Adipose tissue (tissue), 3 donors: ENCODE results near the gene PPP6R1. TPM values are rescaled to one million over a fixed set of nuclear protein-coding genes. Genes with fewer than 3 reads are reported as not detected.
"Not testable (repeated sequence)": the region's sequence is repeated elsewhere in the genome, so short reads cannot be mapped to it uniquely, and the experiment has no call there.

ENCODE experiments used
- H3K27ac ChIP-seq: one replicate; pipeline ENCODE4 v1.5.1; 2013; ENCODE audit warnings: low read depth, low read length
- WGBS, 3 donors: extraction: QIAGEN DNeasy Blood & Tissue Kit; methylation state at CpG; one replicate each; pipeline ENCODE4 v1.1.7; 2013; 5-methylcytosine and 5-hydroxymethylcytosine counted together
- polyA plus RNA-seq, 3 donors: library from polyadenylated mRNA; stranded (reverse); fragments of 200-250 nt; gene quantifications; one replicate each; pipeline ENCODE4 v1.2.3, GENCODE V29; 2013
- donor health status: healthy with polysubstance abuse.
- donor health status: Bipolar disorder and iron deficiency.
- donor health status: healthy.

The PPP6R1 gene
- polyA plus RNA-seq, 3 donors: 12.9 to 31.3 (median 27.6) TPM

DNA sequence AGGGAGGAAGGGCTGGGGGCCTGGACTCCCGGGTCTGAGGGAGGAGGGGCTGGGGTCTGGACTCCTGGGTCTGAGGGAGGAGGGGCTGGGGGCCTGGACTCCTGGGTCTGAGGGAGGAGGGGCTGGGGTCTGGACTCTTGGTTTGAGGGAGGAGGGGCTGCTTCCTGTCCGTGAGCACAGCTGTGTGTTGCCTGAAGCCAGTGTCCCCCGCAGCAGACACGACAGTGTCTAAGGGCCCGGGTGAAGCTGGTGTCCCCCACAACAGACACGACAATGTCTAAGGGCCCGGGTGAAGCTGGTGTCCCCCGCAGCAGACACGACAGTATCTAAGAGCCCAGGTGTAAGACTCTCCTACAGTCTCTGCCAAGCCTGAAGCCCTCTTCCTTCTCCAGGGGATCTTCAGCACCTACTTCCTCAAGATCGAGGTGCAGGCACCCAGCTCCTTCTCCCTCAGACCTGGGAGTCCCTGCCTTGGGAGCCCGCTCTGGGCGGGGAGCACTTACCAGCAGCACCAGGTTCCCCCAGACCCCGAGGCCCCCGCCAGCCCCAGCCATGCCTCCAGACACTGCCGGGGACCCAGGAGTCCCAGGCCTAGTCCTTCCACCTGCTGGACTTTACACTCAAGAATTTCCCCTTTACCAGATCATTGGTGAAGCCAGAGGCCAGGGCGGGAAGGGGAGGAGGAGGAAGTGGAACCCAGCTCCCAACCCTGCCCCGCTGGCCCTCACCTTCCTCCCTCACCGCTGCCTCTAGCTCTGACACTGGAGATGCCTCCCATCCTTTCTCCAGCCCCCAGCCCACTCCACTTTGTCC, 49.7 kb downstream of the PPP6R1 start, which contains the start of gene PTPRH:
Gene PTPRH (minus strand): TSS at position 622 of the 813 bp plus-strand sequence. CDS start 68 bp downstream, at position 554.
- WGBS, 3 donors: 52 to 59% (median 57%) methylated on average over 17 of the region's 18 CpGs
- H3K27ac ChIP-seq: no peak within 1 kb of the TSS

DNA sequence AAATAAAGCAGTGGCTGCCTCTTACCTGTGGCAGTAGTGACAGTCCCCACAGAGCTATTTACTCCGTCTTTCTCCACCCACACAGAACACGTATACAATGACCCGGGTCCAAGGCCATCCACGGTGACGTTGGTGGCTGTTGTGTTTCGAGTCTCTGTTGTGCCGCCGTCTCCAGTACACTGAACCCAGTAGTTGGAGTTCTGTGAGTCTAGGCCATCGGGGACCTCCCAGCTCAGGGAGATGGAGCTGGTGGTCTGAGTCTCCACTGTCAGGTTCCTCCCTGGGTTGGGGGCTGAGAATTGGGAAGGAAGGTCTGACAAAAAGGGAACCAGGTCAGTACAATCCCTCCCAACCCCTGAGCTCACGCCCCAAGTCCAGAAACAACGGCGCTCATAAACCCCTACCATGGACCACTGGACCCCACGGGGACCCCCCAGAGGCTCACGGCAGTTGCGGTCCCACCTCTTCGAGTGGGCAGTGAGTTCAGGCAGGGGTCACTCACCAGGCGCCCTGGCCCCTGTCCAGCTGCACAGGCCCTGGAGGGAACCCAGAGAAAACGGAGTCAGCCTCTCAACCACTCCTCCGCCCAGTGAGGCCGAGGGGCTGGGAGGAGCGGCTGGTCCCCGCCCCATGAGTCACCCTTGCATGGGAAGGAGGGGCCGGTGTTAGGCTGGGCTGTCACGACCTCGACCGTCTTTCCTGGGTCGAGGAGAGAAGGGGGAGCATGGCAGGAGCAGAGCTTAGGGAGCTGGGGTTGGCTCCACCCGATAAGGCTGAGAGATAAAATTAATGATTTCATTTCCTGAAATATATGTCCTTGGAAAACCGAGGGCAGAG, 51.9 kb downstream of the PPP6R1 start:
- H3K27ac ChIP-seq: no peak overlapping the region
- 15 to 32% (median 20%) methylated on average over 29 of the region's 29 CpGs for WGBS, 3 donors

DNA sequence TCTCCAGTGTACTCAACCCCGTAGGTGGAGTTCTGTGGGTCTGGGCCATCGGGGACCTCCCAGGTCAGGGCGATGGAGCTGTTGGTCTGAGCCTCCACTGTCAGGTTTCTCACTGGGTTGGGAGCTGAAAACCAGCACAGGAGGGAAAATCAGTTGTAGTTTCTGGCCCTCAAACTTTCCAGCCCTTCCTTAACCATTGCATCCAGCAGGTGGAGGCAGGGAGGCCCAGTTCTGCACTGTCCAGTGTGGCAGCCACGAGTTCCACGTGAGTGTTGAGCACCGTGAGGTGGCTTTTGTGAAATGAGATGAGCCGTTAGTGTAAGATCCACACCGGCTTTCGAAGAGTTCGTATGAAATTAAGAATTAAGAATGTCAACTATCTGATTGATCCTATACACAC, 56.6 kb downstream of the PPP6R1 start:
- H3K27ac ChIP-seq: not testable (repeated sequence)
- WGBS, 3 donors: 65 to 75% (median 65%) methylated on average over 10 of the region's 10 CpGs

DNA sequence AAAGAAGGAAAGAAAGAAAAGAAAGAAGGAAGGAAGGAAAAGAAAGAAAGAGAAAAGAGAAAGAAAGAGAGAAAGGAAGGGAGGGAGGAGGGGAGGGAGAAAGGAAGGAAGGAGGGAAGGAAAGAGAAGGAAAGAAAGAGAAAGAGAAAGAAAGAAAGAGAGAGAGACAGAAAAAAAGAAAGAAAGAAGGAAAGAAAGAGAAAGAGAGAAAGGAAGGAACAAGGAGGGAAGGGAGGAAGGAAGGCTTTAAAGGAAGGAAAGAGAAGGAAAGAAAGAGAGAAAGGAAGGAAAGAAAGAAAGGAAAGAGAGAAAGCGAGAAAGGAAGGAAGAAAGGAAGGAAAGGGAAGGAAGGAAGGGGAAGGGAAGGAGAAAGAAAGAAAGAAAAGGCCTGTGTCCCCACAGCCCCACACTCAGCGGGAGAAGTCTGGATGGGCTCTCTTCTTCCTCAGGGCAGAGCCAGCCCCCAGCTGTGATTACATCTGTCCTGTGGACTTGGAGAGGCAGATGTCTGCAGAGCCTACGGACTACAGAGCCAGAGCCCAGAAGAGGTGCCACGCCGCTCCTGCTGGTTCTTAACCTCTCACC, 59.1 kb downstream of the PPP6R1 start:
- 54 to 75% (median 63%) methylated on average over 5 of the region's 5 CpGs for WGBS, 3 donors

DNA sequence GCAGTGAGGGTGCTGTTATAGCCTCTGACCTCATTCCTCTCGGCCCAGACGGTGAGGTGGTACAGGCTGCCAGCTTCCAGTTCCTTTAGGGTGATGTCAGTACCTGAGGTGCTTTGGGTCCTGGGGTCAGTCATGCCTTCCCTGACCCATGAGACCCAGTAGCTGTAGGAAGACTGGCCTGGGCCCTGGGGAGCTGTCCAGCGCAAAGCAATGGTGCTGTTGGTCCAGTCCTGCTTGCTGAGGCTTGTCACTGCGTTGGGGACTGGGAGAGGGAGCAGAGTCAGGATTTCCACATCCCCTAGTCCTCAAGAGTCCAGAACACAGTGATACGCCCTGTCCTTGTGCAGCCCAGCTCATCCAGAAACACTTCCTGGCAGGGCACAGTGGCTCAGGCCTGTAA, 60.2 kb downstream of the PPP6R1 start:
- no peak overlapping the region for H3K27ac ChIP-seq
- WGBS, 3 donors: 56 to 75% (median 60%) methylated on average over 5 of the region's 5 CpGs

More for the DNA sequence above, 59.1 kb downstream of the PPP6R1 start:
- H3K27ac ChIP-seq: no peak overlapping the region

DNA sequence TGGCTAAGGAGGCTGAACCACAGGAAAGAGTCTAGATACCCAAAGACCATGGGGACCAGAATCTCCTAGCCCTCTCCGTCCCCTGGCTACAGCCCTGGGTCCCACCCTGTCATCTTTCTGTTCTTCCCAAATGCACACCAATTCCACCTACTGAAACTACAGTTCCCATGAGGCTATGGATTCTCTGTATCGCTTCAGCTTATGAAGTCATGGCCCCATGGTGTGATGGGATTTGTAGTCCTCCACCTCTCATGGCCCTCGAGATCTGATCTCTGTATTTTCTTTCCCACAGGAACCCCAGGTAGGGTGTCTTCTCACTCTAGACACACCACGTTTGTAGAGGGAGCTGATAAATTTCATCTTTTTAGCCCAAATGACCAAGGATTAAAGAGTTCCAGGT, 61.3 kb downstream of the PPP6R1 start:
- WGBS, 3 donors: 64 to 76% (median 64%) methylated on average over 4 of the region's 4 CpGs
- no peak overlapping the region for H3K27ac ChIP-seq

DNA sequence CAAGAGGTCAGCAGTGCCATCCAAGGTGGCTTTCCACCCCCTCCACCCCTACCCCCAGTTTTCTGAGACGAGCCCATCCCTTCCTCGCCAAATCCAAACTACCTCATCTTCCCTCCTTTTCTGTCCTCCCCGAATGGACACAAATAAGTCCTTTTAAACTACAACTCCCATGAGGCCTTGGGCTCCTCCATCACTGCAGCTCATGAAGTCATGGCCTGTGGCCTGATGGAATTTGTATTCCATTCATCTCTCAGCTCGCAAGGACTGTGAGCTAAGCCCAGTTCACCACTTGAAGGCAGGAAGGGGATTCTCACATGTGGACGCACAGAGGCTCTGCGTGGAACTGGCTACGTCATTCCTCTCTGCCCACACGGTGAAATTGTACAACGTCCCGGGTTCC, 62.0 kb downstream of the PPP6R1 start:
- 84 to 90% (median 85%) methylated on average over 10 of the region's 10 CpGs for WGBS, 3 donors
- no peak overlapping the region for H3K27ac ChIP-seq

DNA sequence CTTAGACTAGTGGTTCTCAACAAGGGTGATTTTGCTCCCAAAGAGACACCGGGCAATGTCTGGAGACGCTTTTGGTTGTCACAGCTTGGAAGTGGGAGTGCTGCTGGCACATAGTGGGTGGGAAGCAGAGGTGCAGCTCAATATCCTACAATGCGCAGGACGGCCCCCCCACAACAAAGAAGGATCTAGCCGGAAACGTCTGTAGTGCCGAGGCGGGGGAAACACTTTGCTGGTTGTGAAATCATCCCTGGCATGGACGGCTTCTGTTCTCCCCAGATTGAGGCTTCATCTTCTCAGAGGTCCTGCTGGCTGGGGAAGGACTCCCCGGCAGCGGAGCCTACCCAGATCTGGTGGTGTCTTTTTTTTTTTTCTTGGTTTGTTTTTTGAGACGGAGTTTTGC, 65.3 kb downstream of the PPP6R1 start:
- 64 to 81% (median 66%) methylated on average over 12 of the region's 12 CpGs for WGBS, 3 donors
- no peak overlapping the region for H3K27ac ChIP-seq

DNA sequence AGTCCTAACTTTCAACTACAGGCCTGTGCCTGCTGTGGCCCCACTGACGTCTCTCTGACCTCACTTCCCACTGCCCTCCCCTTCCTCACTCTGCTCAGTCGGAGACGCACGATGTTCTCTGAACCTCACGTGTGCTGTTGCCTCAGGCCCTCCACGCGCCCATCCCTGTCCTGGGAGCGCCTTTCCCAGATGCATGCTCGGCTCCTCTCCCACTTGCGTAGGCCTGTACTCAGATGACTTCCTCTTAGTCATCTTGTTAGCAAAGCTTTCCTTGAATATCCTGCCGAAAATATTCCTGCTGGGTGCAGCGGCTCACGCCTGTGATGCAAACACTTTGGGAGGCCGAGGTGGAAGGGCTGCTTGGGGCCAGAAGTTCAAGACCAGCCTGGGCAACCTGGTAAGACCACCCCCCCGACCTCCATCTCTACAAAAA, 69.4 kb downstream of the PPP6R1 start:
- 57 to 64% (median 62%) methylated on average over 15 of the region's 15 CpGs for WGBS, 3 donors
- no peak overlapping the region for H3K27ac ChIP-seq

DNA sequence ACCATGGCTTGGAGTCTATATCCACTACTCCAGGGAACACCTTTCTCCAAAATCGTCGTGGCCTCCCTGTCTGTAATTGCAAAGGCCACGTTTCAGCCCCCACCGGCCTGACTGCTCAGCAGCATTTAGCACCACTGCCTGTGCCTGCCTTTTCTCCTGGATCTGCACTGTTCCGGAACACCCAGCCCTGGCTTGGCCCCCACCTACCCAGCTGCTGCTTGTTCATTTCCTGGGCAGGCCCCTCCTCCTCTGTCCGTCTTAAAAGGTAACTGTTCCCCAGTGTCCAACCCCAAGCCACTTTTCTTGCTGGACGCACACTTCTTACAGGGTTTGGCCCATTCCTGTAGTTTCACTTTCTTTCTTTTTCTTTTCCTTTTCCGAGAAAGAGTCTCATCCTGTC, 70.2 kb downstream of the PPP6R1 start:
- no peak overlapping the region for H3K27ac ChIP-seq
- WGBS, 3 donors: 41 to 61% (median 47%) methylated on average over 8 of the region's 8 CpGs

DNA sequence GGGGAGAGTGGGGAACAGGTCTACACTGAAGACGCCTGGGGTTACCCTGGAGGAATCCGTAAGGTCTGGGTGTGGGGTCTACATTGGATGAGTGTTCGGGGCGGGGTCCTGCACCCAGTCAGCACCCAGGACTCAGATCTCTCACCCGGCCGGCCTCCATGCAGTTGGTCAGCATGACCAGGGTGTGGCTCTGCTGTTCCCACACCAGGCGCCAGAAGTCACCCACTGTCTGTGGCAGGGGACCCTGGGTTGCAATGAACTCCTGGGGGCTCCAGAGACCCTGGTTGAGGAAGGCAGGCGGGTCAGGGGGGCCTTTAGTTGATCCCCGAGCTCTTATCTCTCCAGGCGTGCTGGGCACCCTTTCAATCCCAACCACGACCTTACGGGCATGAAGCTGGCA, 72.7 kb downstream of the PPP6R1 start:
- H3K27ac ChIP-seq: no peak overlapping the region
- WGBS, 3 donors: 81 to 83% (median 82%) methylated on average over 12 of the region's 12 CpGs

DNA sequence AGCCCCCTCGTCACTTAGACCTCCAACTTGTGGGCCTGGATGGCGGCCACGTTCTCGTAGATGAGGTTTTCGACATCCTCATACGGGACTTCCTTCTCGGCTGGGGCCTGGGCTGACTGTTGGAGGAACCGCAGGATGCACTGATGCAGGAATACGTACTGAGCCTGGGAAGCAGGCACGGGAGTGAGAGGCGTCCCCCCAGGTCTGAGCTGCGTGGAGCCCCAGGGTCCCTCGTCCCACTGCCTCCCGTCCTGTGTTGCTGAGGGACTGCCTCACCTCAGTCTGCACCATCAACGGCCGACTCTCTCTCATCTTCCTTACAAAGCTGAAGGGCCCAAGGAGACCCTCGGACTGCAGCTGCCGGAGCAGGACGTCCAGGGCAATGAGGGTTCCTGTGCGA, 77.1 kb downstream of the PPP6R1 start:
- no peak overlapping the region for H3K27ac ChIP-seq
- WGBS, 3 donors: 69 to 77% (median 72%) methylated on average over 20 of the region's 20 CpGs

Other genes with a start within 250 kb of the PPP6R1 start
- gene GP6, start 220.8 kb downstream of the PPP6R1 start, polyA plus RNA-seq: under 1 TPM in 2 of 3 donors, not detected in 1; 0.21 to 0.30 TPM
- 10 to 100 TPM in 1 of 3 donors, 1 to 10 TPM in 2; 8.7 to 14.4 (median 9.6) TPM for gene RDH13, start 195.9 kb downstream of the PPP6R1 start, polyA plus RNA-seq
- 10 to 100 TPM in 1 of 3 donors, 1 to 10 TPM in 2; 7.8 to 13.3 (median 9.1) TPM for gene EPS8L1, start 183.1 kb downstream of the PPP6R1 start, polyA plus RNA-seq
- gene PPP1R12C, start 141.4 kb downstream of the PPP6R1 start, polyA plus RNA-seq: 100 to 1,000 TPM in 2 of 3 donors, 10 to 100 TPM in 1; 61.3 to 158 (median 123) TPM
- 10 to 100 TPM in 1 of 3 donors, 1 to 10 TPM in 1, under 1 TPM in 1; 0.90 to 16.5 (median 1.4) TPM for gene TNNT1, start 109.8 kb downstream of the PPP6R1 start, polyA plus RNA-seq
- 10 to 100 TPM in 1 of 3 donors, 1 to 10 TPM in 1, under 1 TPM in 1; 0.21 to 30.8 (median 1.1) TPM for gene TNNI3, start 101.3 kb downstream of the PPP6R1 start, polyA plus RNA-seq
- gene DNAAF3, start 92.4 kb downstream of the PPP6R1 start, polyA plus RNA-seq: 1 to 10 TPM in 1 of 3 donors, under 1 TPM in 1, not detected in 1; 0.10 to 2.5 TPM
- gene SYT5, start 78.7 kb downstream of the PPP6R1 start, polyA plus RNA-seq: 1 to 10 TPM in 1 of 3 donors, under 1 TPM in 2; 0.27 to 1.8 (median 0.90) TPM
- 1 to 10 TPM; 3.0 to 5.5 (median 3.4) TPM for gene PTPRH, start 49.5 kb downstream of the PPP6R1 start, polyA plus RNA-seq
- gene TMEM86B, start 30.3 kb downstream of the PPP6R1 start, polyA plus RNA-seq: 1 to 10 TPM; 2.1 to 4.0 (median 2.3) TPM
- 10 to 100 TPM; 21.9 to 39.9 (median 35.0) TPM for gene HSPBP1, start 21.1 kb upstream of the PPP6R1 start, polyA plus RNA-seq
- 1 to 10 TPM in 1 of 3 donors, under 1 TPM in 2; 0.36 to 1.0 (median 0.79) TPM for gene BRSK1, start 25.0 kb upstream of the PPP6R1 start, polyA plus RNA-seq
- gene TMEM150B, start 66.3 kb upstream of the PPP6R1 start, polyA plus RNA-seq: 1 to 10 TPM in 2 of 3 donors, under 1 TPM in 1; 0.74 to 4.0 (median 2.4) TPM
- gene KMT5C, start 80.9 kb upstream of the PPP6R1 start, polyA plus RNA-seq: 1 to 10 TPM; 5.2 to 6.6 (median 6.5) TPM
- gene COX6B2, start 95.7 kb upstream of the PPP6R1 start, polyA plus RNA-seq: under 1 TPM in 2 of 3 donors, not detected in 1; 0.03 to 0.06 TPM
- gene GARIN5B, start 104.2 kb upstream of the PPP6R1 start, polyA plus RNA-seq: not detected
- gene IL11, start 111.4 kb upstream of the PPP6R1 start, polyA plus RNA-seq: 1 to 10 TPM in 1 of 3 donors, under 1 TPM in 1, not detected in 1; 0.28 to 1.7 TPM
- gene TMEM190, start 117.8 kb upstream of the PPP6R1 start, polyA plus RNA-seq: not detected
- gene TMEM238, start 125.3 kb upstream of the PPP6R1 start, polyA plus RNA-seq: under 1 TPM in 2 of 3 donors, not detected in 1; 0.16 to 0.90 TPM
- 1,000 to 10,000 TPM in 2 of 3 donors, 100 to 1,000 TPM in 1; 888 to 2,238 (median 2,131) TPM for gene RPL28, start 126.9 kb upstream of the PPP6R1 start, polyA plus RNA-seq
- gene UBE2S, start 148.8 kb upstream of the PPP6R1 start, polyA plus RNA-seq: 1 to 10 TPM; 2.9 to 9.3 (median 7.4) TPM
- gene SHISA7, start 184.3 kb upstream of the PPP6R1 start, polyA plus RNA-seq: under 1 TPM in 2 of 3 donors, not detected in 1; 0.07 to 0.11 TPM
- gene ISOC2, start 202.6 kb upstream of the PPP6R1 start, polyA plus RNA-seq: 100 to 1,000 TPM in 1 of 3 donors, 10 to 100 TPM in 2; 57.7 to 135 (median 79.6) TPM
- not detected for gene C19orf85, start 205.7 kb upstream of the PPP6R1 start, polyA plus RNA-seq
- 1 to 10 TPM; 1.9 to 5.6 (median 4.0) TPM for gene ZNF628, start 217.6 kb upstream of the PPP6R1 start, polyA plus RNA-seq
- gene NAT14, start 226.2 kb upstream of the PPP6R1 start, polyA plus RNA-seq: 10 to 100 TPM in 1 of 3 donors, 1 to 10 TPM in 2; 4.4 to 10.2 (median 7.7) TPM
- 1 to 10 TPM in 2 of 3 donors, under 1 TPM in 1; 0.28 to 9.4 (median 3.9) TPM for gene SSC5D, start 229.4 kb upstream of the PPP6R1 start, polyA plus RNA-seq